MCF 10A (cell line): ENCODE results near the gene ARMH2. TPM values are rescaled to one million over a fixed set of nuclear protein-coding genes. Genes with fewer than 3 reads are reported as not detected.
"Not testable (repeated sequence)": the region's sequence is repeated elsewhere in the genome, so short reads cannot be mapped to it uniquely, and the experiment has no call there.

Experiments
- BruUV-seq: library from RNA; stranded (reverse); fragments of 400-500 nt; replicated peaks from 2 replicates; lab custom pipeline; 2021; lab: Mats Ljungman, UMichigan
- CTCF ChIA-PET: fragments of 300-600 bp; sonication (Branson Sonifier 250); formaldehyde crosslinking; extraction: SDS; loops from one replicate; lab custom pipeline; 2021; ENCODE audit warnings: antibody characterized with exemption, inconsistent platforms; lab: Yijun Ruan, JAX
- POLR2A ChIA-PET: fragments of 300-600, 350-650 bp; sonication (Branson Sonifier 250); formaldehyde crosslinking; extraction: SDS; loops from one replicate; lab custom pipeline; 2020; ENCODE audit warnings: antibody characterized with exemption, inconsistent platforms; lab: Yijun Ruan, JAX
- DNase-seq: peaks from one replicate; pipeline ENCODE4 v3.0.0-alpha.2; 2018; ENCODE audit not compliant: unreplicated experiment
- H3K27ac Mint-ChIP-seq: one replicate; pipeline ENCODE4 v1.8.0; 2022; ENCODE audit warnings: mild to moderate bottlenecking, low read depth, mixed read lengths; ENCODE audit not compliant: unreplicated experiment
- H3K27me3 Mint-ChIP-seq: one replicate; pipeline ENCODE4 v1.8.0; 2022; ENCODE audit warnings: mixed read lengths; ENCODE audit not compliant: insufficient read depth, unreplicated experiment
- H3K36me3 Mint-ChIP-seq: one replicate; pipeline ENCODE4 v1.8.0; 2022; ENCODE audit warnings: mild to moderate bottlenecking, moderate library complexity, mixed read lengths; ENCODE audit not compliant: insufficient read depth, unreplicated experiment
- H3K4me1 Mint-ChIP-seq: one replicate; pipeline ENCODE4 v1.8.0; 2022; ENCODE audit warnings: mixed read lengths; ENCODE audit not compliant: insufficient read depth, unreplicated experiment
- H3K4me3 Mint-ChIP-seq: one replicate; pipeline ENCODE4 v1.8.0; 2022; ENCODE audit warnings: mild to moderate bottlenecking, moderate library complexity, mixed read lengths; ENCODE audit not compliant: unreplicated experiment
- H3K9me3 Mint-ChIP-seq: one replicate; pipeline ENCODE4 v1.8.0; 2022; ENCODE audit warnings: mixed read lengths; ENCODE audit not compliant: unreplicated experiment
- intact Hi-C: fragments of 100-400 bp; cut with micrococcal nuclease; formaldehyde crosslinking; loops from 2 replicates; pipeline ENCODE4 v1.14.1; 2022
- total RNA-seq: library from RNA; stranded (reverse); gene quantifications from 2 replicates; pipeline ENCODE4 v1.2.3, GENCODE V29; 2022
- TF ChIP-seq, protein P1 (sequence below): fragments of 200-600 bp; IDR thresholded peaks from one replicate; pipeline ENCODE4 v1.8.0; 2022; ENCODE audit warnings: antibody characterized with exemption, mild to moderate bottlenecking; ENCODE audit not compliant: unreplicated experiment

The ARMH2 gene
- total RNA-seq, 1 experiment from 2014 or later = not detected

GRCh38 chr6:24759718-24760117 is 39.0 kb downstream of the ARMH2 start:
- TF ChIP-seq, protein P1, sequence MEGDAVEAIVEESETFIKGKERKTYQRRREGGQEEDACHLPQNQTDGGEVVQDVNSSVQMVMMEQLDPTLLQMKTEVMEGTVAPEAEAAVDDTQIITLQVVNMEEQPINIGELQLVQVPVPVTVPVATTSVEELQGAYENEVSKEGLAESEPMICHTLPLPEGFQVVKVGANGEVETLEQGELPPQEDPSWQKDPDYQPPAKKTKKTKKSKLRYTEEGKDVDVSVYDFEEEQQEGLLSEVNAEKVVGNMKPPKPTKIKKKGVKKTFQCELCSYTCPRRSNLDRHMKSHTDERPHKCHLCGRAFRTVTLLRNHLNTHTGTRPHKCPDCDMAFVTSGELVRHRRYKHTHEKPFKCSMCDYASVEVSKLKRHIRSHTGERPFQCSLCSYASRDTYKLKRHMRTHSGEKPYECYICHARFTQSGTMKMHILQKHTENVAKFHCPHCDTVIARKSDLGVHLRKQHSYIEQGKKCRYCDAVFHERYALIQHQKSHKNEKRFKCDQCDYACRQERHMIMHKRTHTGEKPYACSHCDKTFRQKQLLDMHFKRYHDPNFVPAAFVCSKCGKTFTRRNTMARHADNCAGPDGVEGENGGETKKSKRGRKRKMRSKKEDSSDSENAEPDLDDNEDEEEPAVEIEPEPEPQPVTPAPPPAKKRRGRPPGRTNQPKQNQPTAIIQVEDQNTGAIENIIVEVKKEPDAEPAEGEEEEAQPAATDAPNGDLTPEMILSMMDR = no peak
- no peak for DNase-seq
- ChIA-PET CTCF (interaction anchor here (0.6 to 2.7 kb wide), 4 partner anchors 17 to 695 kb away, joined by 3 to 7 read pairs (median 4); no protein-coding TSS in a partner anchor), POLR2A (interaction anchor here (0.6 kb wide), 1 partner anchor 112 kb away, joined by 3 read pairs; no protein-coding TSS in a partner anchor)
- Mint-ChIP-seq H3K4me1 (peaks cover 11% of the 10 kb centered on the region), H3K27ac (no peak overlapping the region), H3K9me3 (no peaks in the 10 kb centered on the region), H3K4me3 (no peak overlapping the region), H3K27me3 (no peaks in the 10 kb centered on the region), H3K36me3 (no peaks in the 10 kb centered on the region)
- intact Hi-C loops = no loop called here
- BruUV-seq = no TSS peak

DNA sequence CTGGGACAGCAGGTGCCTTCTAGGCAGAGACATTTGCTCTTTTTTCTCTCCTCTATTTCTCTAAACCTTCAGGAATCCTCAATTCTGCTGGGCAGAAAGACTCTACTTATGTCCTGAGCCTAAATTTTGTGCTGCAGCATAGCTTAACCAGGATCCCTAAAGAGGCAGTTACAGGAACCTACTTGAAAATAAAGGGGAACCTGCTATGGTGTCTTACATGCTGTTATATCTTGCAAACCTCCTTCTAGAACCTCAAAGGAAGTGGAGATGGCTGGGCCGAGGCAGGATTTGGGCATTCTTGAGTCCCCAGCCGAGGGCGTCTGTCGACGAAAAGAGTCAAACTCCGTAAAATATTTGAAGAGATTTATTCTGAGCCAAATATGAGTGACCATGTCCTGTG is 41.1 kb downstream of the ARMH2 start:
- Mint-ChIP-seq H3K27me3 (no peaks in the 10 kb centered on the region), H3K36me3 (no peaks in the 10 kb centered on the region), H3K27ac (no peak overlapping the region), H3K4me1 (no peaks in the 10 kb centered on the region), H3K9me3 (no peaks in the 10 kb centered on the region), H3K4me3 (no peak overlapping the region)
- ChIA-PET POLR2A (interaction anchor here (1.2 kb wide), 1 partner anchor 56 kb away, joined by 3 read pairs; no protein-coding TSS in a partner anchor), CTCF (interaction anchor here (2.7 kb wide), 1 partner anchor 14 kb away, joined by 7 read pairs; no protein-coding TSS in a partner anchor)
- intact Hi-C loops = no loop called here
- no TSS peak for BruUV-seq
- TF ChIP-seq, protein P1 = no peak
- DNase-seq = no peak

DNA sequence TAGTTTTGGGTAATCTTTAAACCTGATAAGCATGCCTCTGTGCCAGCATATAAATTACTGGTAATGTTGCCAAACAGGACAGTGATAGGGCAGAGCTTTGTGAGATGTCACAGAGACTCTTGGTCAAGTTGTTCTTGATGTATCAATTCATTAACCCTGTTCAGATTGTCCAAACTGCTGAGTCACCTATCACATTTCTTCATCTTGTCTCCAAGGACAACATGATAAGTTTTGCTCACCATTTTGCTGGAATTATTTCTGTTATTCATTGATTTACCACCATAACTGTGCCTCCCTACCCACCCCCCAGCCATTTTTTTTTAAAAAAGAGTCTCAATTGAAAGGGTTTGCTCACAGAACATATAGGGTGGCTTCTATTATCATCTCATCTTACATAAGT is 43.4 kb downstream of the ARMH2 start:
- Mint-ChIP-seq H3K36me3 (no peaks in the 10 kb centered on the region), H3K4me1 (no peaks in the 10 kb centered on the region), H3K9me3 (no peaks in the 10 kb centered on the region), H3K4me3 (no peak overlapping the region), H3K27ac (no peak overlapping the region), H3K27me3 (no peaks in the 10 kb centered on the region)
- BruUV-seq = no TSS peak
- intact Hi-C loops = no loop called here
- ChIA-PET CTCF (interaction anchor here (1.2 to 1.3 kb wide), 2 partner anchors 12 to 173 kb away, joined by 3 to 4 read pairs; no protein-coding TSS in a partner anchor), POLR2A (interaction anchor here (0.8 kb wide), 1 partner anchor 174 kb away, joined by 3 read pairs; no protein-coding TSS in a partner anchor)
- TF ChIP-seq, protein P1 = no peak
- no peak for DNase-seq

DNA sequence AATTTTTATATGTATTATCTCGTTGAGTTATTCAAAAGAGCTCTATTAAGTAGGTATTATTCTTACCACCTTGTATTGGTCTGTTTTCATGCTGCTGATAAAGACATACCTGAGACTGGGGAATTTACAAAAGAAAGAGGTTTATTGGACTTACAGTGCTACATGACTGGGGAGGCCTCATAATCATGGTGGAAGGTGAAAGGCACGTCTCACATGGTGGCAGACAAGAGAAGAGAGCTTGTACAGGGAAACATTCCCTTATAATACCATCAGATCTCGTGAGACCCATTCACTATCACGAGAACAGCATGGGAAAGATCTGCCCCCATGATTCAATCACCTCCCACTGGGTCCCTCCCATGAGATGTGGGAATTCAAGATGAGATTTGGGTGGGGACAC is 44.3 kb downstream of the ARMH2 start:
- H3K27ac Mint-ChIP-seq, H3K4me3 Mint-ChIP-seq, H3K36me3 Mint-ChIP-seq, H3K27me3 Mint-ChIP-seq, H3K9me3 Mint-ChIP-seq, H3K4me1 Mint-ChIP-seq, BruUV-seq, intact Hi-C loops, DNase-seq: not testable (repeated sequence)
- ChIA-PET POLR2A (interaction anchor here (1.4 to 2.5 kb wide), 2 partner anchors 11 to 36 kb away, joined by 4 to 12 read pairs; partner anchors contain the start of gene C6orf62), CTCF (interaction anchor here (1.2 to 1.3 kb wide), 3 partner anchors 11 to 172 kb away, joined by 3 to 5 read pairs (median 4); no protein-coding TSS in a partner anchor)
